ENCODE results near the gene KCNIP1. TPM values are rescaled to one million over a fixed set of nuclear protein-coding genes. Genes with fewer than 3 reads are reported as not detected.

The KCNIP1 gene
- total and polyA plus RNA-seq, 2 of the 13 experiments (the other 11 are each of a cell fraction or from before 2014, with no cell fraction given): not detected

- intact Hi-C loops (cut with micrococcal nuclease; ENCODE audit: unreplicated experiment) (no loop called here), in situ Hi-C loops (cut with HindIII; ENCODE audit: extremely low pct_ligation_motif_present, low pct_unique_long_range_greater_than_20kb) (no loop called here)
- Histone ChIP-seq H3K9me3 (ENCODE audit: low read length) (0 out of 2 replicates have a peak, but pooled peaks cover 4% of the 10 kb centered on the region), H3K79me2 (ENCODE audit: insufficient read depth, low read length) (no peaks in the 10 kb centered on the region), H3K27me3 (ENCODE audit: control insufficient read depth in 1 of 2, insufficient read depth in 2 of 2, low read length in 2 of 2) (0 out of 5 replicates have a peak, but pooled peaks cover 0 to 11% of the 10 kb centered on the region in 2 experiments), H3K4me2 (ENCODE audit: low read depth, low read length) (no peak overlapping the region), H3K36me3 (replicated peaks in 1 of 2; ENCODE audit: control insufficient read depth in 1 of 2, insufficient read depth in 2 of 2, low read length in 2 of 2) (no peaks in the 10 kb centered on the region), H3K4me3 (replicated peaks in 1 of 3; ENCODE audit: insufficient read depth in 1 of 3, low read depth in 2 of 3, low read length in 3 of 3) (no peak overlapping the region), H2AFZ (ENCODE audit: low read length) (no peak overlapping the region), H4K20me1 (ENCODE audit: insufficient read depth, low read length) (no peaks in the 10 kb centered on the region), H3K9ac (ENCODE audit: insufficient read depth, low read depth, low read length) (no peak overlapping the region), H3K4me1 (ENCODE audit: insufficient read depth, low read length) (no peaks in the 10 kb centered on the region), H3K27ac (ENCODE audit: extremely low read length, insufficient read depth, low read length) (no peak overlapping the region)
- BruUV-seq (replicated peaks): no TSS peak
- ATAC-seq (no peak), DNase-seq (ENCODE audit: low spot score) (no peak), FAIRE-seq (no peak)
- CTCF ChIA-PET (ENCODE audit: low intra/inter-chr PET ratio, low total read pairs): no interaction called here
- POLR2A ChIA-PET: no interaction called here
- WGBS (ENCODE audit: low lambda C conversion rate): 2% methylated on average over 6 of the region's 6 CpGs
- no peak for TF ChIP-seq TBP (CRISPR knock-in tag; IDR thresholded peaks at IDR 0.05)
- TF ChIP-seq ATF7 (IDR thresholded peaks at IDR 0.05): no peak
- no peak for TF ChIP-seq ATF7 (CRISPR knock-in tag; IDR thresholded peaks at IDR 0.05)
- no peak for TF ChIP-seq KLF6 (CRISPR knock-in tag; IDR thresholded peaks at IDR 0.05)
- no peak for TF ChIP-seq YY1 (IDR thresholded peaks at IDR 0.05; ENCODE audit: insufficient read depth, insufficient replicate concordance, low read depth, low read length)
- no peak for TF ChIP-seq ZNF564 (CRISPR knock-in tag; IDR thresholded peaks at IDR 0.05)
- no peak for TF ChIP-seq ZNF558 (CRISPR knock-in tag; IDR thresholded peaks at IDR 0.05; ENCODE audit: borderline replicate concordance)
- TF ChIP-seq NFKBIZ (CRISPR knock-in tag; IDR thresholded peaks at IDR 0.05): no peak
- no peak for TF ChIP-seq KLF11 (CRISPR knock-in tag; IDR thresholded peaks at IDR 0.05)
- TF ChIP-seq NONO (IDR thresholded peaks at IDR 0.05): no peak
- no peak for TF ChIP-seq NONO (CRISPR knock-in tag; conservative IDR thresholded peaks at IDR 0.05)
- TF ChIP-seq PBX3 (CRISPR knock-in tag; IDR thresholded peaks at IDR 0.05; ENCODE audit: borderline replicate concordance): no peak
These were observed 79.0 kb downstream of the KCNIP1 start for GRCh38 chr5:170582644-170583330.

Data from HepG2 (cell line).